Right atrium auricular region (tissue), 2 donors: ENCODE data around the gene REM2. TPM values are rescaled to one million over a fixed set of nuclear protein-coding genes. Genes with fewer than 3 reads are reported as not detected.

ENCODE experiments used
- DNase-seq: peaks from one replicate; pipeline ENCODE4 v3.0.0-alpha.2; 2019; ENCODE audit warnings: low spot score
- H3K27ac ChIP-seq, 2 donors: fragments of 200-600 bp; sonication (generic); 1 replicate in 1 of 2; 2 replicates in 1 of 2; pipeline ENCODE4 v1.5.1; 2016 to 2019
- H3K27me3 ChIP-seq, 2 donors: fragments of 200-600 bp; sonication (generic); one replicate each; pipeline versions ENCODE4 v1.5.1 to v1.6.0; 2017 to 2019
- H3K36me3 ChIP-seq: fragments of 200-600 bp; sonication (generic); one replicate; pipeline ENCODE4 v1.5.1; 2016
- H3K4me1 ChIP-seq, 2 donors: fragments of 200-600 bp; sonication (generic); one replicate each; pipeline versions ENCODE4 v1.5.1 to v1.6.0; 2017 to 2019
- H3K4me3 ChIP-seq, 2 donors: fragments of 200-600 bp; sonication (generic); 1 replicate in 1 of 2; 2 replicates in 1 of 2; pipeline ENCODE4 v1.5.1; 2017 to 2019; ENCODE audit warnings: mild to moderate bottlenecking in 1 of 2, moderate library complexity in 1 of 2
- H3K9me3 ChIP-seq, 2 donors: fragments of 200-600 bp; sonication (generic); one replicate each; pipeline ENCODE4 v1.5.1; 2019
- total RNA-seq, 2 donors: library from RNA; depleted of rRNA; stranded (reverse); fragments of >200 nt; gene quantifications; one replicate each; pipeline ENCODE4 v1.1.0, GENCODE V29; 2016
- TF ChIP-seq, protein P1 (sequence below), 2 donors: fragments of 200-600 bp; sonication (generic); IDR thresholded peaks; one replicate each; pipeline ENCODE4 v1.5.1; 2019; ENCODE audit warnings: antibody characterized with exemption in 2 of 2

Gene REM2
- total RNA-seq, 2 donors from 2014 or later, result not detected

DNA sequence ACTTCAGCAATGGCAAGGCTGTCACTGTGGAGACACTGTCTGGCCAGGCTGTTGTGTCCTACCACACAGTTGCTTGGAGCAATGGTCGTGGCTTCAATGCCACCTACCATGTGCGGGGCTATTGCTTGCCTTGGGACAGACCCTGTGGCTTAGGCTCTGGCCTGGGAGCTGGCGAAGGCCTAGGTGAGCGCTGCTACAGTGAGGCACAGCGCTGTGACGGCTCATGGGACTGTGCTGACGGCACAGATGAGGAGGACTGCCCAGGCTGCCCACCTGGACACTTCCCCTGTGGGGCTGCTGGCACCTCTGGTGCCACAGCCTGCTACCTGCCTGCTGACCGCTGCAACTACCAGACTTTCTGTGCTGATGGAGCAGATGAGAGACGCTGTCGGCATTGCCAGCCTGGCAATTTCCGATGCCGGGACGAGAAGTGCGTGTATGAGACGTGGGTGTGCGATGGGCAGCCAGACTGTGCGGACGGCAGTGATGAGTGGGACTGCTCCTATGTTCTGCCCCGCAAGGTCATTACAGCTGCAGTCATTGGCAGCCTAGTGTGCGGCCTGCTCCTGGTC is 7.2 kb upstream of the REM2 start:
- H3K4me3 ChIP-seq, result no peak overlapping the region
- TF ChIP-seq, protein P1, sequence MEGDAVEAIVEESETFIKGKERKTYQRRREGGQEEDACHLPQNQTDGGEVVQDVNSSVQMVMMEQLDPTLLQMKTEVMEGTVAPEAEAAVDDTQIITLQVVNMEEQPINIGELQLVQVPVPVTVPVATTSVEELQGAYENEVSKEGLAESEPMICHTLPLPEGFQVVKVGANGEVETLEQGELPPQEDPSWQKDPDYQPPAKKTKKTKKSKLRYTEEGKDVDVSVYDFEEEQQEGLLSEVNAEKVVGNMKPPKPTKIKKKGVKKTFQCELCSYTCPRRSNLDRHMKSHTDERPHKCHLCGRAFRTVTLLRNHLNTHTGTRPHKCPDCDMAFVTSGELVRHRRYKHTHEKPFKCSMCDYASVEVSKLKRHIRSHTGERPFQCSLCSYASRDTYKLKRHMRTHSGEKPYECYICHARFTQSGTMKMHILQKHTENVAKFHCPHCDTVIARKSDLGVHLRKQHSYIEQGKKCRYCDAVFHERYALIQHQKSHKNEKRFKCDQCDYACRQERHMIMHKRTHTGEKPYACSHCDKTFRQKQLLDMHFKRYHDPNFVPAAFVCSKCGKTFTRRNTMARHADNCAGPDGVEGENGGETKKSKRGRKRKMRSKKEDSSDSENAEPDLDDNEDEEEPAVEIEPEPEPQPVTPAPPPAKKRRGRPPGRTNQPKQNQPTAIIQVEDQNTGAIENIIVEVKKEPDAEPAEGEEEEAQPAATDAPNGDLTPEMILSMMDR (IDR thresholded peaks at IDR 0.05), result no peak
- no peaks in the 10 kb centered on the region for H3K9me3 ChIP-seq
- H3K4me1 ChIP-seq, result peaks cover 0 to 20% of the 10 kb centered on the region in 2 donors
- no peak for DNase-seq
- no peak overlapping the region for H3K27ac ChIP-seq
- H3K36me3 ChIP-seq, result peaks cover 65% of the 10 kb centered on the region
- no peaks in the 10 kb centered on the region for H3K27me3 ChIP-seq

DNA sequence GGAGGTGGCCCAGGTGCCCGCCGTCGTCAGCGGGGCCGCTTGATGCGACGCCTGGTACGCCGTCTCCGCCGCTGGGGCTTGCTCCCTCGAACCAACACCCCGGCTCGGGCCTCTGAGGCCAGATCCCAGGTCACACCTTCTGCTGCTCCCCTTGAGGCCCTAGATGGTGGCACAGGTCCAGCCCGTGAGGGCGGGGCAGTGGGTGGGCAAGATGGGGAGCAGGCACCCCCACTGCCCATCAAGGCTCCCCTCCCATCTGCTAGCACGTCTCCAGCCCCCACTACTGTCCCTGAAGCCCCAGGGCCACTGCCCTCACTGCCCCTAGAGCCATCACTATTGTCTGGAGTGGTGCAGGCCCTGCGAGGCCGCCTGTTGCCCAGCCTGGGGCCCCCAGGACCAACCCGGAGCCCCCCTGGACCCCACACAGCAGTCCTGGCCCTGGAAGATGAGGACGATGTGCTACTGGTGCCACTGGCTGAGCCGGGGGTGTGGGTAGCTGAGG is 6.0 kb upstream of the REM2 start:
- Histone ChIP-seq H3K27ac (no peak overlapping the region), H3K4me1 (peaks cover 0 to 14% of the 10 kb centered on the region in 2 donors), H3K9me3 (no peaks in the 10 kb centered on the region), H3K36me3 (peaks cover 65% of the 10 kb centered on the region), H3K4me3 (no peak overlapping the region), H3K27me3 (no peaks in the 10 kb centered on the region)
- TF ChIP-seq, protein P1 (IDR thresholded peaks at IDR 0.05), result no peak
- DNase-seq, result no peak

DNA sequence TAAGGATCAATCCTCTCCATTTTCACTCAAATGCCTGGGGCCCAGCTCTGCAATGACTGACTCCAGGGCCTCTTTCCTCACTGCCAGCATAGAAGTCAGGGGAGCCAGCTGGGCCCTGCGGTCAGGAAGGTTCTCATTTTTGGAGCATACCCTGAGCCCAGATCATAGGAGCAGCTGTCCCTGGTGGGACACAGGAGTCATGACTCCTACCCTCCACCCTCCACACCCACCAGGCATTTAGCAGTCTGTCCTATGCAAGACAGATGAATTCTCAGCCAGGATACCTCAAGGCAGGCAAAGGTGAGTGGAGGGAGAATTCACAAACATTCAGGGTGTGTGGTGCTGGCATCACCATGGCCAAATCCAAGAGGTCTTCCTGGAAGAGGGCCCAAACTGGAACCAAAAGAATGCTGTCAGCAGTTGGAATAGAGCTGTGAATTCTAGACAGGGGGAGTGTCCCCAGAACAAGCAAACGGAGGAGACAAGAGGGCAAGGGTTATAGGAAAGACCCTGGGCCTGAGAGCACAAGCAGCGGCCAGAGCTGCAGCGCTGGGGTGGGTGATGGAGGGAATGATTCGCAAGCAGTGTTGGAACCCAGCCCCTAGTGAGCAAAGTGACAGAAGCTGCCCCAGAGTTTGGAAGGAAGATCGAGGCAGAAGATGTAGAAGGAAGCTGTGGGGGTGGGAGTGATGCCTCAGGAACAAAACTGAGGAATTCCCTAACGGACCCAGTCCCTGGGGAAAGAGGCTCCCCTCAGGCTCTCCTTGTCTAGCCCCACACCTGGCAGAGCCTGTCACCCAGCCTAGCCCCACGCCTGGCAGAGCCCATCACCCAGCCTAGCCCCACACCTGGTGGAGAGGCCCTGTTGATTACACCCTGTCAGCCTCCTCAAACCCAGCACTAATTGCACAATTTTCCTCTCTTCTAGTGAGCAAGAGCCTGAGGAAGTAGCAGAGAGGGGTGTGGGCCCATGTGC is 4.5 kb upstream of the REM2 start:
- H3K27ac ChIP-seq, result no peak overlapping the region
- TF ChIP-seq, protein P1 (IDR thresholded peaks at IDR 0.05), result no peak
- no peak overlapping the region for H3K4me3 ChIP-seq
- no peaks in the 10 kb centered on the region for H3K9me3 ChIP-seq
- peaks cover 59% of the 10 kb centered on the region for H3K36me3 ChIP-seq
- H3K4me1 ChIP-seq, result peaks cover 0 to 10% of the 10 kb centered on the region in 2 donors
- DNase-seq, result no peak
- no peaks in the 10 kb centered on the region for H3K27me3 ChIP-seq

DNA sequence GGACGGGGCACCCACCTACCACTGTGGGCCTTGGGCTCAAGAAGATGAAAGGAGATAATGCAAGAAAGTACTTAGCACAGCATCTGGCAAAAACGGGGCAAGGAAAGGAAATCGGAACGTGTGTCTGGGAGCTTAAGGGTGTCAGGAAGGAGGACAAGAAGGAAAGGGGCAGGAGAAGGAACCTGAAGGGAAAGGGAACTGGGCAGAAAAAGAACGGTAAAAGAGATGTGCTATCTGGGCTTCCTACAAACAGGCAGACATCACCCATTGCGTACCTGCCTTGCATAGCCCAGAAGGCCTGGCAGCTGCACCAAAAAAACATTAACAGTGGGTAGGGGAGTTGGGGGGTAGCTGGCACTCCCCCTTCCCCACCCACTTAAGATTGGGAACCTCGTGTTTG is 958 bp upstream of the REM2 start:
- DNase-seq, result no peak
- TF ChIP-seq, protein P1 (IDR thresholded peaks at IDR 0.05), result no peak
- Histone ChIP-seq H3K4me3 (no peak overlapping the region), H3K4me1 (peaks cover 0 to 11% of the 10 kb centered on the region in 2 donors), H3K36me3 (peaks cover 24% of the 10 kb centered on the region), H3K9me3 (no peaks in the 10 kb centered on the region), H3K27ac (no peak overlapping the region), H3K27me3 (no peaks in the 10 kb centered on the region)

DNA sequence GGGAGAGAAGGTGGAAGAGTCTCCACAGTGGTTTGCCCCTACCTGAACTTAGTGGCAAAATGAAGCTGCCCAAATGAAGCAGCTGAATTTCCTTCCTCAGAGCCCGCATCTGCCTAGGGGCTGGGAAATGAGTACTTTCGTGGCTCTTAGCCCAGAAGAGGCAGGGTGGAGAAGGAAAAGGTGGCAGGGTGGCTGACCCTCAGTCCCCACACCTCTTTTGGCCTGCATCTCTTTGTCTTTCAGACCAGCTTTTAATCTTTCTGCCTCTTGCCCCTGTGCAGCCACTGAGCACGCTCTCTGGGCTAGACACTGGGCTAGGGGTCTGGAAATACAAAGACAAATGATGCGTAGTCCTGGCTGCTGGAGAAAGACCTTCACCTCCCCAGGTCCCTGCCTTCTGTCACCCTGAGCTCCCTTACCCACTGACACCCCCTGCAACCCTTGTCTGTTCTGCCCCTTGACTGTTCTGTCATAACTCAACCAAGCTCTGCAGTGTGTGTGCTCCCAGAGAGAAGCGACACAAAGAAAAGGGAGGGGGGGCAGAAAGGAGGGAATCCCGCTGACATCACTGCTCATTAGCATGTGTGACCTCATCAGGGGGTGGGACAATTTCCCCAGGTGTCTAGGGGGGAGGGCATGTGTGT is 371 bp upstream of the REM2 start:
- Histone ChIP-seq H3K36me3 (peaks cover 18% of the 10 kb centered on the region), H3K9me3 (no peaks in the 10 kb centered on the region), H3K4me1 (peaks cover 0 to 17% of the 10 kb centered on the region in 2 donors), H3K27me3 (no peaks in the 10 kb centered on the region), H3K27ac (no peak overlapping the region), H3K4me3 (no peak overlapping the region)
- DNase-seq, result no peak
- TF ChIP-seq, protein P1 (IDR thresholded peaks at IDR 0.05), result no peak
